BJ (cell line): Measurements from ENCODE around the gene SLC35B3. TPM values are rescaled to one million over a fixed set of nuclear protein-coding genes. Genes with fewer than 3 reads are reported as not detected.

Experiments
- CTCF ChIA-PET: fragments of 350-600 bp; formaldehyde crosslinking; extraction: SDS; loops from one replicate; lab custom pipeline; 2021; ENCODE audit warnings: antibody characterized with exemption, inconsistent platforms; lab: Yijun Ruan, JAX
- POLR2A ChIA-PET: fragments of 300-600 bp; sonication (Branson Sonifier 250); formaldehyde crosslinking; extraction: SDS; loops from one replicate; lab custom pipeline; 2021; ENCODE audit warnings: antibody characterized with exemption; lab: Charles Lee
- DNase-seq: peaks from one replicate; pipeline ENCODE4 v3.0.0-alpha.2; 2011; ENCODE audit warnings: low read depth
- H3K27me3 ChIP-seq: 2 replicates; pipeline ENCODE4 v1.6.0; 2011; ENCODE audit warnings: low read length; ENCODE audit not compliant: control insufficient read depth, insufficient read depth
- H3K36me3 ChIP-seq: 2 replicates; pipeline ENCODE4 v1.5.1; 2011; ENCODE audit warnings: low read length; ENCODE audit not compliant: control insufficient read depth, insufficient read depth
- H3K4me3 ChIP-seq: 2 replicates; pipeline ENCODE4 v1.5.1; 2011; ENCODE audit warnings: low read depth, mild to moderate bottlenecking, control low read depth, low read length
- CTCF ChIP-seq: IDR thresholded peaks from 2 replicates; pipeline ENCODE4 v1.5.1; 2011; ENCODE audit warnings: low read depth, mild to moderate bottlenecking, control low read depth, inconsistent platforms, low read length, moderate library complexity; ENCODE audit not compliant: insufficient read depth
- polyA minus RNA-seq: library from RNA; depleted of rRNA, polyadenylated mRNA; stranded (reverse); fragments of >200 nt; gene quantifications from 2 replicates; pipeline ENCODE4 v1.2.3, GENCODE V29; 2011; rRNA and poly(A)+ RNA removed
- polyA plus RNA-seq: library from polyadenylated mRNA; depleted of rRNA; stranded (reverse); fragments of >200 nt; gene quantifications from 2 replicates; pipeline ENCODE4 v1.2.3, GENCODE V29; 2011; rRNA removed

SLC35B3 gene
- 18.5 and 33.1 TPM in 2 replicates for polyA plus RNA-seq
- 9.2 and 11.5 TPM in 2 replicates for polyA minus RNA-seq

DNA sequence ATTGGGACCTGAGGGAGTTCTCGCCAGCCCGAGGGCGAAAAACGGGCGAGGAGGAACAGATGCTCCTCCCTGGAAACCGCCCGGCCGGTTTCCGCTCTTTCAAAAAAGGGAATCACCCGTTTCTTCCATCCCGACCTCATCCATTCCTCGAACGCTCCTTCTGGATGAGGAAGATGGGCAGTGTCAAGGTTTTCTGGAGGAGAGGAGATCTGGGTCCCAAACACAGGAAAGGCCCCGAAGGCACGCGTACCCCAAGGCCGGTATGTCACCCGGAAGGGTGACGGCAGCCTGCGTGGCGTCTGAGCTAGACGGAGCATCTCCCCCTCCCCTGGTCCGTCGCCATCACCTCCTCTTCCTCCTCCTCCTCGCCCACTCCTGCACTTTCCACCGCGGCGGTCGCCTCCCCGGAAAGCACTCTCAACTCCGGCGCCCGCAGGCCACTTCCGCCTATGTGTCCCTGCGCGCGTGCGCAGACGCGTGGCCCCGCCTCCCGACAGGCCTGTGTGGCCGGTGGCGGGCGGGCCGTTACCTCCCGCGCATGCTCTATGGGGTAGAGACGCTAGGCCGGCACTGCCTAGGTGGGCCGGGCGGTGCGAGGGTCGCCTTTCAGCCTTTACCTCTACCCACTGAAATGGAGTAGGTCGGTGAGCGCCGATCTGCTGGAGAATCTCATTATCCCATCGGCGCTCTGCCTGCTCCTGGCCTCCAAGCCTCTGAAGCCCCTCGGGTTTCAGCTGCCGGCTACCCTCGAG lies at the start of gene SLC35B3:
Gene SLC35B3, minus strand, starts transcription at position 453 of the 752 bp plus-strand sequence.
- H3K4me3 ChIP-seq, result peak within 1 kb of the TSS; percentile 99
- peak; percentile 49 for DNase-seq
- CTCF ChIA-PET, result interaction anchor here (1.0 kb wide), 1 partner anchor 304 kb away, joined by 3 read pairs; no protein-coding TSS in a partner anchor
- peaks cover 1% of the 10 kb centered on the region; the same call in 1 of the 2 replicates for H3K36me3 ChIP-seq
- no peak for TF ChIP-seq CTCF
- POLR2A ChIA-PET, result no interaction called here
- no peaks in the 10 kb centered on the region for H3K27me3 ChIP-seq

DNA sequence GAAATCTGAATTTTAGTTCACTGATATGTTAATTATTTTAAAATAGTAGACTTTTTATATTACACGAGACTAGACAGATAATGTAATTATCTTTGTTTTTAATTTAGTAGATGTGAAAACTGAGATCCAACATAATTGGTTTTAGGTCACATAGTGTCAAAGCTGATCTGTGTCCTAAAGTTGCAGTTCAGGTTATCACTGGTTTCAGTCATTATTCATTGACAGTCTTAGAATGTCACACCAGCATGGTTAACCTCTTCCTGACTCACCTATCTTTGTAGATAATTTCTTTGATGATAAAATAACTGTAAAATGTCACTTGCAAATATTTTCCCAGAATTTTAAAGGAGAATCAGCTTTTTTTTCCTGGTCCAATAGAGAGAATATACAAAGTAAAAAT lies 48.3 kb upstream of the SLC35B3 start:
- Histone ChIP-seq H3K4me3 (no peak overlapping the region), H3K27me3 (no peaks in the 10 kb centered on the region), H3K36me3 (no peaks in the 10 kb centered on the region)
- no peak for TF ChIP-seq CTCF
- CTCF ChIA-PET, result no interaction called here
- no peak for DNase-seq
- POLR2A ChIA-PET, result no interaction called here

GRCh38 chr6:8481727-8482126 lies 46.4 kb upstream of the SLC35B3 start:
- peak; percentile 38 for TF ChIP-seq CTCF
- DNase-seq, result no peak
- CTCF ChIA-PET, result no interaction called here
- H3K27me3 ChIP-seq, result no peaks in the 10 kb centered on the region
- H3K4me3 ChIP-seq, result no peak overlapping the region
- no peaks in the 10 kb centered on the region for H3K36me3 ChIP-seq
- POLR2A ChIA-PET, result no interaction called here

DNA sequence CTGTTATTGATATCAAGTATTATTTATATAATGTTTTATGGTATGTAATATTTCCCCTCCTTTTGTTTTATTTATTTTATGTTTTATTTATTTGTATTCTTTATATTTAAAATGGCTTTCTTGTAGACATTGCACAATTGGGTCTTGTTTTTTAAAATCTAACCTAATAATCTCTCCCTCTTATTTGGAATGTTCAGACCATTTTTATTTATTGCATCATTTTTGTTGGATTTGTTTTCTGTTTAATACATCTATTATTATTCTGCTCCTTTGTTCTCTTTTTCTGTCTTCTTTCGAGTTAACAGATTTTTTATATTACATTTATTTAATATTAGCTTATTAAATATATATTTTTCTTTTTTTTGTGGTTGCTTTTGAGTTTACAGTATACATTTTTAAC lies 43.1 kb upstream of the SLC35B3 start:
- POLR2A ChIA-PET, result no interaction called here
- Histone ChIP-seq H3K4me3 (no peak overlapping the region), H3K27me3 (no peaks in the 10 kb centered on the region), H3K36me3 (no peaks in the 10 kb centered on the region)
- CTCF ChIA-PET, result no interaction called here
- TF ChIP-seq CTCF, result no peak
- no peak for DNase-seq

GRCh38 chr6:8476656-8477055 lies 41.3 kb upstream of the SLC35B3 start:
- DNase-seq, result no peak
- Histone ChIP-seq H3K27me3 (no peaks in the 10 kb centered on the region), H3K36me3 (no peaks in the 10 kb centered on the region), H3K4me3 (no peak overlapping the region)
- no peak for TF ChIP-seq CTCF
- ChIA-PET POLR2A (no interaction called here), CTCF (no interaction called here)
